ENCODE data around the gene C14orf180.

C14orf180 gene

DNA sequence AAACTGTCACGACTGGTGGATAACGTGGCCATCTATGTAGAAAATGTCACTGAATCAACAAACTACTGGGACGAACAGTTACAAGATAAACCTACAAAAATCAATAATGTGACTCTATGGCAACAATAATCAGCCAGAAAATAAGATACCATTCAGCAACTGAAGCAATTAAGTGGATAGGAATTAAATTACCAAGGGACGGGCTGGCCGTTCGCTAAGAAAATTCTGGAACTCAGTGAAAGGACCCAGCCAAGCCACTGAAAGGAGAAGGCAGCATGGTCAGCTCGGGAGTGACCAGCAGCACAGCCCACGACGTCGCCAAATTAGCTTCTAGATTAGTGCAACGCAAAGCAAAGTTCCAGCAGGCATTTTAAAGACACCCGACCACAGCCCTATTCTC lies 58.6 kb downstream of the C14orf180 start:
- Histone ChIP-seq H3K27me3 (ENCODE audit: low read depth, low read length) (peaks cover 10% of the 10 kb centered on the region; the same call in 1 of the 2 replicates), H3K79me2 (ENCODE audit: low read length) (no peaks in the 10 kb centered on the region), H3K9ac (ENCODE audit: low read length) (no peak overlapping the region), H3K9me3 (ENCODE audit: insufficient read depth, low read length) (no peaks in the 10 kb centered on the region), H4K20me1 (ENCODE audit: insufficient read depth, low read length) (no peaks in the 10 kb centered on the region), H3K27ac (ENCODE audit: low read length) (no peak overlapping the region), H3K36me3 (replicated peaks; ENCODE audit: low read depth, low read length) (no peaks in the 10 kb centered on the region), H3K4me2 (ENCODE audit: low read length) (no peak overlapping the region), H3K4me1 (ENCODE audit: low read length) (peaks cover 8% of the 10 kb centered on the region; the same call in 1 of the 2 replicates), H2AFZ (ENCODE audit: low read depth, low read length) (no peak overlapping the region), H3K4me3 (ENCODE audit: low read length) (no peak overlapping the region)
- no peak for TF ChIP-seq EZH2phosphoT487 (IDR thresholded peaks at IDR 0.05; ENCODE audit: low read depth)
- TF ChIP-seq, protein P1, sequence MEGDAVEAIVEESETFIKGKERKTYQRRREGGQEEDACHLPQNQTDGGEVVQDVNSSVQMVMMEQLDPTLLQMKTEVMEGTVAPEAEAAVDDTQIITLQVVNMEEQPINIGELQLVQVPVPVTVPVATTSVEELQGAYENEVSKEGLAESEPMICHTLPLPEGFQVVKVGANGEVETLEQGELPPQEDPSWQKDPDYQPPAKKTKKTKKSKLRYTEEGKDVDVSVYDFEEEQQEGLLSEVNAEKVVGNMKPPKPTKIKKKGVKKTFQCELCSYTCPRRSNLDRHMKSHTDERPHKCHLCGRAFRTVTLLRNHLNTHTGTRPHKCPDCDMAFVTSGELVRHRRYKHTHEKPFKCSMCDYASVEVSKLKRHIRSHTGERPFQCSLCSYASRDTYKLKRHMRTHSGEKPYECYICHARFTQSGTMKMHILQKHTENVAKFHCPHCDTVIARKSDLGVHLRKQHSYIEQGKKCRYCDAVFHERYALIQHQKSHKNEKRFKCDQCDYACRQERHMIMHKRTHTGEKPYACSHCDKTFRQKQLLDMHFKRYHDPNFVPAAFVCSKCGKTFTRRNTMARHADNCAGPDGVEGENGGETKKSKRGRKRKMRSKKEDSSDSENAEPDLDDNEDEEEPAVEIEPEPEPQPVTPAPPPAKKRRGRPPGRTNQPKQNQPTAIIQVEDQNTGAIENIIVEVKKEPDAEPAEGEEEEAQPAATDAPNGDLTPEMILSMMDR (IDR thresholded peaks at IDR 0.05; ENCODE audit: low read depth, low read length): no peak

DNA sequence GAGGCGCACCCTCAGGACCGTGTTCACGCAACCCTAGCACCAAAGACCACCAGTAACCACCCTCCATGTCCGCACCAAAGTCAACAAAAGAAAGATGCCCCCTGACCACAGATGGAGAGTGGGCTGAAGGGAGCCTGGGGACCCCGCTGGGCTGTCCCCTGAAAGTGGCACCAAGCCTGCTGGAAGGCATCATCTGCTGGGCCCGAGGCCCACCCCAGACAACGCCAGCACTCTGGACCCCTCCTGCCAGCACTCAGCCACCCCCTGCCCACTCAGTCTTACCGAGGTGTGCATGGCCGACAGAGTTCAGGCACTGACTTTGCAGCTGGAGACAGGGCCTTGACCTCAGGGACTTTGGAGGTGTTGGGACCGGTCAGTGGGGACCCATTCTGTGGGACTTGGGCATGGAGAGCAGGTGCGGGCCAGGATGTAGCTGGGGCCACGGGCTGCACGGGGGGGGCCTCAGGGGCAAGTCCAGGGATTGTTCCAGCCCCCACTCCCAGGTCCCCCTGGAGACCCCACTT lies 59.4 kb downstream of the C14orf180 start:
- Histone ChIP-seq H3K4me1 (ENCODE audit: low read length) (peaks cover 8% of the 10 kb centered on the region; the same call in 1 of the 2 replicates), H3K4me3 (ENCODE audit: low read length) (no peak overlapping the region), H2AFZ (ENCODE audit: low read depth, low read length) (no peak overlapping the region), H3K27ac (ENCODE audit: low read length) (no peak overlapping the region), H3K9ac (ENCODE audit: low read length) (no peak overlapping the region), H3K36me3 (replicated peaks; ENCODE audit: low read depth, low read length) (no peaks in the 10 kb centered on the region), H3K27me3 (ENCODE audit: low read depth, low read length) (peaks cover 10% of the 10 kb centered on the region; the same call in 1 of the 2 replicates), H3K9me3 (ENCODE audit: insufficient read depth, low read length) (no peaks in the 10 kb centered on the region), H3K4me2 (ENCODE audit: low read length) (no peak overlapping the region), H3K79me2 (ENCODE audit: low read length) (no peaks in the 10 kb centered on the region), H4K20me1 (ENCODE audit: insufficient read depth, low read length) (no peaks in the 10 kb centered on the region)
- TF ChIP-seq EZH2phosphoT487 (IDR thresholded peaks at IDR 0.05; ENCODE audit: low read depth): no peak
- TF ChIP-seq, protein P1 (IDR thresholded peaks at IDR 0.05; ENCODE audit: low read depth, low read length): no peak

DNA sequence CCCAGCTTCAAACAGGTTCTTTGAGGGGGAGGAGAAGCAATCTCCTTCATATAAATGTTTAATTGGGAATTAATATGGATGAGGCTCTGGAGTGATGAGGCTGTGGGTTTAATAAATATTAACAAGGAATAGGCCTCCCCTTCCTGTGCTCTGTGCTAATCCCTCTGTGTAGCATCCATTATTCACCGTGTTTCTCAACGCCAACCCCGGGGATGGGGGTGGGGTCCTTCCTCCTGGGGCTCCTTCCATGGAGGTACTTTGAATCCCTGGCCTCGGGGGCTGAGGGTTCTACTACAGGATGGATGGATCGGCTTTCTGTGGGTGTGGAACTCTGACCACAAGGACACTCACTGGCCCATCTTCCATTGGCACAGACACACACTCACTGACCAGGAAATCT lies 59.9 kb downstream of the C14orf180 start:
- TF ChIP-seq, protein P1 (IDR thresholded peaks at IDR 0.05; ENCODE audit: low read depth, low read length): no peak
- TF ChIP-seq EZH2phosphoT487 (IDR thresholded peaks at IDR 0.05; ENCODE audit: low read depth): no peak
- Histone ChIP-seq H3K9ac (ENCODE audit: low read length) (no peak overlapping the region), H3K4me3 (ENCODE audit: low read length) (no peak overlapping the region), H4K20me1 (ENCODE audit: insufficient read depth, low read length) (no peaks in the 10 kb centered on the region), H3K4me2 (ENCODE audit: low read length) (no peak overlapping the region; the same call in 1 of the 2 replicates), H3K9me3 (ENCODE audit: insufficient read depth, low read length) (no peaks in the 10 kb centered on the region), H3K4me1 (ENCODE audit: low read length) (peaks cover 8% of the 10 kb centered on the region; the same call in 1 of the 2 replicates), H3K79me2 (ENCODE audit: low read length) (no peaks in the 10 kb centered on the region), H3K36me3 (replicated peaks; ENCODE audit: low read depth, low read length) (no peaks in the 10 kb centered on the region), H3K27ac (ENCODE audit: low read length) (no peak overlapping the region), H2AFZ (ENCODE audit: low read depth, low read length) (no peak overlapping the region), H3K27me3 (ENCODE audit: low read depth, low read length) (peaks cover 10% of the 10 kb centered on the region; the same call in 1 of the 2 replicates)

Data from OCI-LY3 (cell line).